Measurements from ENCODE around the gene ALOX12B. TPM values are rescaled to one million over a fixed set of nuclear protein-coding genes. Genes with fewer than 3 reads are reported as not detected.
"Not testable (repeated sequence)": the region's sequence is repeated elsewhere in the genome, so short reads cannot be mapped to it uniquely, and the experiment has no call there.

Gene ALOX12B
- total RNA-seq, 1 donor from 2014 or later: 0.43 TPM

DNA sequence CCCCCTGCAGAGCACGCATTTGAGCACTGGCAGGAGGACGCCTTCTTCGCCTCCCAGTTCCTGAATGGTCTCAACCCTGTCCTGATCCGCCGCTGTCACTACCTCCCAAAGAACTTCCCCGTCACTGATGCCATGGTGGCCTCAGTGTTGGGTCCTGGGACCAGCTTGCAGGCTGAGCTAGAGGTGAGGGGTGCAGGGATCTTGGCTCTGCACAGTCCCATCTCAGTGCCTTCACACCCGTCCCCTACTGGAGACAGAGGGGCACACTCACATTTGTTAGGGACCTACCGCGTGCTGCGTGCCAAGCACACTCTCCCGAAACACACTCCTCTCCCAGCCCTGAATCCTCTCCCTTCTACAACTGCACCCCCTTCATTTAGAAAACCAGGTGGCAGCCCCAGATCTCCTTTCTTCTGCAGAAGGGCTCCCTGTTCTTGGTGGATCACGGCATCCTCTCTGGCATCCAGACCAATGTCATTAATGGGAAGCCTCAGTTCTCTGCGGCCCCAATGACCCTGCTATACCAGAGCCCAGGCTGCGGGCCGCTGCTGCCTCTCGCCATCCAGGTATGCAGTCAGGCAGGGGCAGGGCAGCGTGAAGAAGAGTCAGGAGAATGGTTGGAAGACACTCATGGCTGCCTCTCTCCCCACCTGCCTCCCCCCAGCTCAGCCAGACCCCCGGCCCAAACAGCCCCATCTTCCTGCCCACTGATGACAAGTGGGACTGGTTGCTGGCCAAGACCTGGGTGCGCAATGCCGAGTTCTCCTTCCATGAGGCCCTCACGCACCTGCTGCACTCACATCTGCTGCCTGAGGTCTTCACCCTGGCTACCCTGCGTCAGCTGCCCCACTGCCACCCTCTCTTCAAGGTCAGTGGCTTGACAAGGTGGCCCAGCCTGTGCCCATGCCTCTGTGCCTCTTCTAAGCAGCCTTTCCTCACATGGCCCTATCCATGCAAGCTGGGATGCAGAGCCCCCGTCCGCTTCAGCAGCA lies 42.4 kb downstream of the ALOX12B start:
- no peak for DNase-seq (ENCODE audit: low spot score)

DNA sequence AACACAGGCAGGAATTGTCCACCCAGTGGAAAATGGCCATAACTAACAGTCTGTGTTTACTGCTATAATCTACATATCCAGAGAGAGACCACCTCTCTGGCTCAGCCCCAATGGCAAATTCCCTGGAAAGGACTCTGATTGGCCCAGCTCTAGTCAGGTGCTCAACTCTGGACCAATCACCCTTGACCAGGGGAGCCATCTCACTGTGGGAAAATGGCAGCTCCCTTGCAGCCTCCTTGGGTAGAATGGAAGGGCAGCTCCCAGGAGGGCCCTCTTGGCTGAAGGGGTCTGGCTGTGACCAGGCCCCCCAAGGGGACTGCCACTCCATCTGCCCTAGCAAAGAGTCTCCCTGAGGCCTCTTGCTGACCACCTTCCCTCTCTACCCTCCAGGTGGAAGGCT lies 45.5 kb downstream of the ALOX12B start:
- DNase-seq (ENCODE audit: low spot score): no peak

DNA sequence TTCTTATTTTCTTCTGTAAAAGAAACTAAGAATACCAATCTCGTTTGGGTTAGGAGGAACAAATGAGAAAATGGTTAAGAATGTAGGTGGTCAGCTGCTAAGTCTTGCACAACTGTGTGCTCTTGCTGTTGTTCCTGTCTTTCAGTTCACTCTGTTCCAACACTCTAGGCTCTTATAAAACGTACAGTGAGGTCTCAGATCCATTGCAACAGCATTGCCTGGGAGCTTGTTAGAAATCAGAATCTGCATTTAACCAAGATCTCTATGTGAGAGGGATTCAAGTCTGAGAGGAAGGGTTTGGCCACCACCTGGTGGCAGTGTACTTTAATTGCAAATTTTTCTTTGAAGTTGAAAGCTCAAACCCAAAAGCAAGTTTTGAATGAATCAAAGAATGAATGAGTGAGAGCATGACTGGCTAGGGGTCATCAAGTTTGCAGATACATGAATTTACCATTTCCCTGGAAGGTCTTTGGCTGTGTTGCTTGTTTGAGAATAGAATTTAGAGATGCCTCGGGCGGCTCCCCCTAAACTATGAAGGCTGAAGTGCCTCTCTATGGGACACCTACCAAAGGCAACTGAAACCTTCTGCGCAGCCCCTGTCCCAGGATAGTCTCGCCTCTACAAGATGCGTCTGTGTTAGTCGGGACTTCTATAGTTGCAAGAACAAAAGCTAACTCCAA lies 46.1 kb downstream of the ALOX12B start:
- DNase-seq (ENCODE audit: low spot score): peak; percentile 48

DNA sequence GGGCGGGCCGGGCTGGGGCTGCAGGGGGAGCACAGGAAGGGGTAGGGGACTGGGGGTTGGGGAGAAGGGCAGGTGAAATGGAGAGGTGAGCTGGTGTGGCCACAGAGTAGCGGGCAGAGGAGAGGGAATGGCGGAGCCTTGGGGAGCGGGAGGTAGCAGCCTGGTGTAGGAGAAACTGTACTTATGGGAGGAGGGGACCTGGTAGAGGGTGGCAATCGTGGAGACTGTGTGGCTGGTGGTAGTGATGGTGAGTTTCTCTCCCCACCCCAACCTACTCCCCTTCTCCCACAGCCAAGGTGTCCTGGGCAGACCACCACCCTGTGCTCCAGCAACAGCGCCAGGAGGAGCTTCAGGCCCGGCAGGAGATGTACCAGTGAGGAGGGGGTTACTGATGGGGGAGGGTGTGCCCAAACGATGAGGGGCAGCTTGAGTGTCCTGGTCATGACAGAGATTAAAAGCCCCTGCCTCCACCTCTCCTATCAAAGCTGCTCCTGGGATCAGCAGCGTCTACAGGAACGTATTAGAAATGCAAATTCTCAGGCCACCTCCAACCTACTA lies 47.8 kb downstream of the ALOX12B start:
- no peak for DNase-seq (ENCODE audit: low spot score)

DNA sequence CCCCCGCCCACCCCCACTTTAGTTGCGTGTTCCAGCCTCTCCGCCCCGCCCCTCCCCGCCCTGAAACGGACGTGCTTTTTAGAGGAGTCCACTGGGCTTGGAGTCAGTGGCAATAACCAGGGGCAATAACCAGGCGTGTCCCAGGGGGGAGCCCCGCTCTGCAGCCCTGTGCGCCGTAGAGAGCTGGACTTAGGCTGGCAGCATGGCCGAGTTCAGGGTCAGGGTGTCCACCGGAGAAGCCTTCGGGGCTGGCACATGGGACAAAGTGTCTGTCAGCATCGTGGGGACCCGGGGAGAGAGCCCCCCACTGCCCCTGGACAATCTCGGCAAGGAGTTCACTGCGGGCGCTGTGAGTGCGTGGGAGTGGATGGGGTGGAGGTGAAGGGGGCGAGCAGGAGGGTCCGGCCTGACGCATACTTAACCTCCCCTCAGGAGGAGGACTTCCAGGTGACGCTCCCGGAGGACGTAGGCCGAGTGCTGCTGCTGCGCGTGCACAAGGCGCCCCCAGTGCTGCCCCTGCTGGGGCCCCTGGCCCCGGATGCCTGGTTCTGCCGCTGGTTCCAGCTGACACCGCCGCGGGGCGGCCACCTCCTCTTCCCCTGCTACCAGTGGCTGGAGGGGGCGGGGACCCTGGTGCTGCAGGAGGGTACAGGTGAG lies 48.4 kb downstream of the ALOX12B start, which contains the start of gene ALOX15B:
Gene ALOX15B, plus strand, starts transcription at position 106 of the 657 bp plus-strand sequence. Its CDS starts 97 bp downstream, at position 203.
- DNase-seq (ENCODE audit: low spot score): no peak

DNA sequence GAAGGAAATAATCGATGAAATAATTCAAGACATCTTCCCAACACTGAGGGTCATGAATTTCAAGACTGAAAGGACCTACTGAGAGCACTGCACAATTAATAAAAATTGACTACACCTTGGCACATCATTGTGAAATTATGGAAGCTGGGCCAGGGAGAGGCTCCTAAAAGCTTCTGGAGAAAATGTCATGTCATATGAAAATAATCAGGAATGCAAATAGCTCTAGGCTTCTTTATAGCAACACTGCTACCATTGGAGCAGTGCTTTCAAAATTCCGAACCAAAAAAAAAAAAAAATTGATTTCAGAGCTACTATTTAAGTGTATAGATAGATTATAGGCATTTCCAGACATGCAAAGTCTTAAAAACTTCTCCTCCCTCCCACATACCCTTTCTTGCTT lies 55.1 kb downstream of the ALOX12B start:
- no peak for DNase-seq (ENCODE audit: low spot score)

DNA sequence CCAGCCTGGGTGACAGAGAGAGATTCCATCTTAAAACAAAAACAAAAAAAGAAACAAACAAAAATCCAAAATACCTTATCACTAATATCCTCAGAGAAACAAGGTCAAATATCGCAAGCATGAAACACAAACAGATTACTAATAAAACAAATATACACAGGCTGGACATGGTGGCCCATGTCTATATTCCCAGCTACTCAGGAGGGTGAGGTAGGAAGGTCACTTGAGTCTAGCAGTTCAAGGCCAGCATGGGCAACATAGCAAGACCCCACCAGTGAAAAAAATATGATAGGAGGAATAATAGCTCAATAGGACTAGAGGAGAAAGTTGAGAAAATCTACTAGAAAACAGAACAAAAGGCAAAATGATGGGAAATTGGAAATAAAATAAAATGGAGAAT lies 55.6 kb downstream of the ALOX12B start:
- no peak for DNase-seq (ENCODE audit: low spot score)

DNA sequence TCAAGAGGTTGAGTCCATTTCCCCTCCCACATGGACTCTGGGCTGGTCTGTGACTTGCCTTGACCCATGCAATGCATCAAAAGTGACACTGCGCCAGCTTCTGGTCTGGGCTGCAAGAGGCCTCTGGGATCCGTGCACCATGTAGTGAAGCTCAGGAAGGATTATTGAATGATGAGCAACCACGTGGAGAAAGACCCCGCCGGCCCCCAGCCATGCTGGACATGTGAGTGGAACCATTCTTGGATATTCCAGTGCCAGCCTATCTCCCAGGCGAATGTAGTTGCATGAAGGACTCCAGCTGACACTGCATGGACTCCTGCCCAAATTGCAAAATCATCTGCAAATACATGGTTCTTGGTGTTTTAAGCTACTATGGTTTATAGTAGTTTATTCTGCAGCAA lies 56.3 kb downstream of the ALOX12B start:
- no peak for DNase-seq (ENCODE audit: low spot score)

DNA sequence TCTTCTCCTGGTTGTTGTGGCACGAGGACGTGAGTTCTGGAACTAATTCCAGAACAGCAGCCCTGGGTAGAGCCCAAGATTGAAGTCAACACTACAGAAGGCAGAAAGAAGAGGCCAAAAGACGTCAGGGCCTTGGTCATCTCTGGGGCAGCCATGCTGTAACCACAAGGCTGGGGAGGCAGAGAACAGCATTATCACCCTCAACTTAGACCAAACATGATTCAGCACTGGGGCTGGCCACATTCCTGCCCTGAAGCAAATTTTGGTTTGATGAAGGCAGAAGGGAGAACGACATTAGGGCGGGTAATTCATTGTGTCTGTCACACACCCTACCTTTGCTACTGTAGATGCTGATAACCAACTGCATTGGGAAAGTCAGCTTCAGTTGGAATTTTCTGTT lies 58.4 kb downstream of the ALOX12B start:
- no peak for DNase-seq (ENCODE audit: low spot score)

DNA sequence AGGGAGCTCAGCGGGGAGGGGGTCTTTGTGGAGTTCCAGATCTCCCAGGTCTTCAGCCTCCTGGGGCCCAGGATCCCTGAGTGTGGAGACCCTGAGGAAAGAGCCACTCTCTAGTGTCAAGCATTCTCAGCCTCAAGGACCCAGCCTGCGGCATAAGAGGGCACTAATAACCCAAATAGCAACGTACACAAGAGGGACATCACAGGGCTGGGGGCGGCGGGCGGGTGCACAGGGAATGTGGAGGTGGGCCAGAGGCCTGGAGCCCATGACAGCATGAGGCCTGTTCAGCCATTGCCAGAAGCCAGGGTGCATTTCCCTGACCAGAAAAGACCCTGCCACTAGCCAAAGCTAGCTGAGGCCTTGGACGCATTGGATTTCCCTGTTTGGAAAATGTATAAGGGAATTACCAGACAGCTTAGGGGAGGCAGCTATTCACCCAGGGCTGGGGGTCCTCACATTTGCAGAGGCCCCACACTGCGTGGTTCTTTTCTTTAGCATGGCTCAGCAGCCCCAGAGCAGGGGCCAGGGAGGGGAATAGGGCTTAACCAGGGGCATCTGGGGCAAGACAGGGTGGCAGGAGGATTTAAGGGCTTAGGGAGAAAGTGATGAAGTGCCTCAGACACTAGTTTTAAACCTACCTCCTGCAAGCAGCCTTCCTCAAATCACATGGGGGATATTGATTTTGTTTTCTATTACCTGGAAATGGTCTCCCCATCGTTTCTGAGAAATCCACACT lies 62.2 kb downstream of the ALOX12B start:
- DNase-seq (ENCODE audit: low spot score): no peak

DNA sequence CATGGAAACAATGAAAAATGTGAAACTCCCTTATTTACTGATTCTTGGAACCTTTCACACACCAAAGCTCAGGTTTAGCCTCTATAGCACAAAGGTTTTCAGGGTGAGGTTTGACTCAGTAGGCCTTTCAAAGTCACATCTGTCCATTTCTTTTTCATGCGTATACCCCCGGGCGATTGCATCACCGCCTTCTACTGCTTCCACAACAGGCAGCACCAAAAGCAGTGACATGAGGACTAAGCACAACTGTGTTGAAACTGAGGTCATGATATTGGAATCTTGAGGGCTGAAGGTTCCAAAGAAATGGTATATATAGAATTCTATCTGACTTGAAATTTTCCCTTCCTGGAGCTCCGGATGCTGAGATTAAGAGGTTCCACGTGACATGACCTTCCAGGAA lies 63.4 kb downstream of the ALOX12B start:
- DNase-seq (ENCODE audit: low spot score): not testable (repeated sequence)

Other genes with a start within 250 kb of the ALOX12B start
- gene TMEM88, start 232.7 kb downstream of the ALOX12B start, total RNA-seq: 5.8 TPM
- 79.0 TPM for gene NAA38, start 230.2 kb downstream of the ALOX12B start, total RNA-seq
- 21.9 TPM for gene CYB5D1, start 229.7 kb downstream of the ALOX12B start, total RNA-seq
- 127 TPM for gene CHD3, start 198.9 kb downstream of the ALOX12B start, total RNA-seq
- 3.5 TPM for gene RNF227, start 171.4 kb downstream of the ALOX12B start, total RNA-seq
- 2.5 TPM for gene KCNAB3, start 157.9 kb downstream of the ALOX12B start, total RNA-seq
- gene TRAPPC1, start 155.8 kb downstream of the ALOX12B start, total RNA-seq: 147 TPM
- gene CNTROB, start 155.5 kb downstream of the ALOX12B start, total RNA-seq: 32.1 TPM
- 0.63 TPM for gene GUCY2D, start 85.1 kb downstream of the ALOX12B start, total RNA-seq
- gene ALOX15B, start 48.7 kb downstream of the ALOX12B start, total RNA-seq: 14.0 TPM
- not detected for gene ALOXE3, start 30.8 kb upstream of the ALOX12B start, total RNA-seq
- gene HES7, start 36.4 kb upstream of the ALOX12B start, total RNA-seq: 0.78 TPM
- 123 TPM for gene PER1, start 64.7 kb upstream of the ALOX12B start, total RNA-seq
- 73.8 TPM for gene VAMP2, start 75.2 kb upstream of the ALOX12B start, total RNA-seq
- gene TMEM107, start 88.7 kb upstream of the ALOX12B start, total RNA-seq: 22.5 TPM
- gene BORCS6, start 102.5 kb upstream of the ALOX12B start, total RNA-seq: 12.4 TPM
- gene AURKB, start 122.9 kb upstream of the ALOX12B start, total RNA-seq: 1.9 TPM
- gene CTC1, start 160.3 kb upstream of the ALOX12B start, total RNA-seq: 66.3 TPM
- 31.4 TPM for gene PFAS, start 161.6 kb upstream of the ALOX12B start, total RNA-seq
- gene RANGRF, start 201.0 kb upstream of the ALOX12B start, total RNA-seq: 22.0 TPM
- gene SLC25A35, start 207.7 kb upstream of the ALOX12B start, total RNA-seq: 17.8 TPM
- 7.9 TPM for gene ARHGEF15, start 222.5 kb upstream of the ALOX12B start, total RNA-seq